GM06990 (cell line): ENCODE data around the gene OPTC.

Experiments used
- DNase-seq: peaks from one replicate; pipeline ENCODE4 v3.0.0-alpha.2; 2011; ENCODE audit not compliant: insufficient read length; ENCODE audit errors: extremely low read depth
- H3K27me3 ChIP-seq: replicated peaks from 2 replicates; pipeline ENCODE4 v1.6.0; 2011; ENCODE audit warnings: low read length; ENCODE audit not compliant: control insufficient read depth, insufficient read depth
- H3K36me3 ChIP-seq: 2 replicates; pipeline ENCODE4 v1.5.1; 2011; ENCODE audit warnings: low read length; ENCODE audit not compliant: control insufficient read depth, insufficient read depth
- H3K4me3 ChIP-seq: replicated peaks from 2 replicates; pipeline ENCODE4 v1.5.1; 2011; ENCODE audit warnings: low read depth, mild to moderate bottlenecking, control low read depth, low read length
- CTCF ChIP-seq: IDR thresholded peaks from 2 replicates; pipeline ENCODE4 v1.5.1; 2011; ENCODE audit warnings: low read length, control low read depth, mild to moderate bottlenecking, inconsistent platforms; ENCODE audit not compliant: insufficient read depth, poor library complexity, severe bottlenecking

OPTC gene

DNA sequence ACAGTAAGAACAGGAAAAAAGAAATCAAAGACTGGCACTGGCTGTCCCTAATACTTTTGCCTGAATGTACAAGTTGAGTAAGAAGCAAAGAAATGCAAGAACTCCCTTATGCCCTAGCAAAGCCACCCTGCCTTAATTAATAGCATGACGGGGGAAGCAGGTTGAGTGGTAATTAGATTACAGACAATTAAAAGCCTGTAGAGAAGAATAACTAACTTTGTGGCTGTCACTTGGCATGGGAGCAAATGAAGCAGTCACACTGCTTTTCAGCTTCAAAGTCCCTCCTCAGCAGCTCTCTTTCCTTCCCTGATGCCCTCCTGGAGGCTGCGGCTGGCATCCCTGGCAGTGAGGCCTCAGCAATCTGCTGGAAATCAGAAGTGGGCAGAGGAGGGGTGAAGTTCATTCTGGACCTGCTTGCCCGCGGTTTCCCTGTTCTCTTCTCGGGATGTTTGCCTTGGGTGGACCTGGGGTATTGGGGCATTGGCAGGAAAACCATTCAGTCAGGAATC is 3.4 kb downstream of the OPTC start:
- Histone ChIP-seq H3K27me3 (no peaks in the 10 kb centered on the region), H3K36me3 (no peaks in the 10 kb centered on the region), H3K4me3 (no peak overlapping the region)
- no peak for DNase-seq
- no peak for TF ChIP-seq CTCF

GRCh38 chr1:203499643-203500278 is 5.8 kb downstream of the OPTC start:
- Histone ChIP-seq H3K36me3 (no peaks in the 10 kb centered on the region), H3K27me3 (peaks cover 1% of the 10 kb centered on the region; the same call in 1 of the 2 replicates)
- DNase-seq = no peak

DNA sequence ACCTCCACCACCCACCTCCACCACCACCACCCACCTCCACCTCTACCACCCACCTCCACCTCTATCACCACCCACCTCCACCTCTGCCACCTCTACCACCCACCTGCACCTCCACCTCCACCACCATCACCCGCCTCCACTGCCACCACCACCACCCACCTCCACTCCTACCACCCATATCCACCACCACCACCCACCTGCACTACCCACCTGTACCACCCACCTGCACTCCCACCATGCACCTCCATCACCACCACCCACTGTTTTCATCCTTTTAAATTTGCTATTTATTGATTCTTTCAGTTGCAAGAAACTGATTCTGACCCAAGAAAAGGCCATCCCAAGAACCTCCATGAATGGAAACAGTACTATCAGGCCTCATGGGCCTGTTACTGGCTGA is 6.3 kb downstream of the OPTC start:
- DNase-seq = no peak
- Histone ChIP-seq H3K4me3 (no peak overlapping the region), H3K36me3 (no peaks in the 10 kb centered on the region), H3K27me3 (peaks cover 1% of the 10 kb centered on the region; the same call in 1 of the 2 replicates)
- no peak for TF ChIP-seq CTCF

More at GRCh38 chr1:203499643-203500278, 5.8 kb downstream of the OPTC start:
- H3K4me3 ChIP-seq = no peak overlapping the region
- no peak for TF ChIP-seq CTCF

DNA sequence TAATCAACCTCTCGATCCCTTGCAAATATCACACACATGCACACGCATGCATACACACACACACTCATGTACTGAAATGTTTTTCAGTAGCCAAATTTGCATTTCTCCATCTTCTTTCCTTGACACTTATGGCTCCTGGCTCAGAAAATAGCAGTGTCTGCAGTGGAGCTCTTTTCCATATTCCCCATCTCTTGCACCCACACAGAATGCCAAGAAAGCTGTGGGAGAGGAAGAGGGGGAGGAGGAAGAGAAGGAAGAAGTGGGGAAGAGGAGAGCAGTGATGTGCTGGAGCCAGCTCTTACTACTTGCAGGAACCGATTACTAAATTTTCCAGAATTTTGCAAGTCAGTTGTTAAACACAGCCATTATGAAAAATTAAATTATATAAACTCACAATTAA is 9.9 kb downstream of the OPTC start:
- DNase-seq = no peak
- Histone ChIP-seq H3K4me3 (no peak overlapping the region), H3K36me3 (no peaks in the 10 kb centered on the region), H3K27me3 (peaks cover 1% of the 10 kb centered on the region; the same call in 1 of the 2 replicates)
- no peak for TF ChIP-seq CTCF

DNA sequence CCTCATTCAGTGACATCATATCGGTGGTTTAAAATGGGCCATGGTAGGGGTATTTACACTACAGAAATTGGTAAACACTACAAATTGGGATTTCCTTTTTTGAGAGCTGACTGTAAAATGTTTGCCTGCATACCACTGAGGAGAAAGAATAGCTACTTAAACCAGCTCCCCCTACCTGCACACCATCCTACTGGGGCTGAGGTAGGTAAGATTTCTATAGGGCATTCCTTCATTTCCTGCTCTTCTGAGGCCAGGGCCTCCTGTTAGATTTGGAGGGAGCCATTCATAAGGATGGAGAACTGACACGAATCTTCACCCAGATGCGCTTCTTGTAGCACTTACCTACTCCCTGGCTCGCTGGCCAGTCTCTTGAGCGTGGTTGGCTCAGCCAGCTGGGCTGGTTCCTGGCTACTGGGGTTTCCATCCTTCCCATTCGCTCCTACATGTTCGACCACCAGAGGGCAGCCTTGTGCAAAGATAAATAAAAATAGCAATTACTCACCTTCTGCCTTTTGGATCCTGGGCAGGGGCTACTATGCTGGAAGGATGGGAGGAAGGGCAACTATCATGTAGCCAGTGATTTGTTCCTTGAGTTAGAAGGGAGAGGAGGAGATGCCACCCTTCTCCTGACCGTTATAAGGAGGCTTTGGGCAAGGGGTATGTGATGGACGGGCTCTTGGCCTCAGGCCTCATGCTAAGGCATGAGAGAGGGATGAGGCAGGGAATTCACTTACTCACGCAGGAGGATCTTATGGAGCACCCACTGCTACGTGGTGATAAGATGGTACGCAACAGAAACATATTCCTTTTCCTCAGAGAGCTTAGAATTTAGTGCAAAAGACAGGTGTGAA is 10.7 kb downstream of the OPTC start:
- Histone ChIP-seq H3K36me3 (no peaks in the 10 kb centered on the region), H3K4me3 (no peak overlapping the region), H3K27me3 (peaks cover 1% of the 10 kb centered on the region; the same call in 1 of the 2 replicates)
- peak; percentile 70 for TF ChIP-seq CTCF
- DNase-seq = peak; percentile 21
